PC-3 (cell line): Measurements from ENCODE around the gene AP1M2. TPM values are rescaled to one million over a fixed set of nuclear protein-coding genes. Genes with fewer than 3 reads are reported as not detected.
A peak's percentile ranks its signal among the peaks of the same experiment; 100 is the strongest.

Source experiments
- ATAC-seq: fragments of 200-7000 bp; cut with Tn5 transposase; 2 replicates; pipeline ENCODE4 v1.9.1; 2020; ENCODE audit warnings: mild to moderate bottlenecking, moderate library complexity
- BruUV-seq: library from RNA; stranded (reverse); fragments of 400-500 nt; replicated peaks from 2 replicates; lab custom pipeline; 2021; lab: Mats Ljungman, UMichigan
- CTCF ChIA-PET: fragments of 300-600 bp; sonication (Branson Sonifier 250); formaldehyde crosslinking; loops from one replicate; lab custom pipeline; 2022; ENCODE audit warnings: antibody characterized with exemption; lab: Charles Lee
- POLR2A ChIA-PET: fragments of 300-600 bp; sonication (Branson Sonifier 250); formaldehyde crosslinking; loops from one replicate; lab custom pipeline; 2022; ENCODE audit warnings: antibody characterized with exemption; ENCODE audit not compliant: unreplicated experiment; lab: Charles Lee
- DNase-seq: peaks from one replicate; pipeline ENCODE4 v3.0.0-alpha.2; 2015
- H2AFZ ChIP-seq: fragments of 300-600 bp; sonication (generic); 2 replicates; pipeline ENCODE4 v1.6.0; 2016; ENCODE audit warnings: antibody characterized with exemption, low read length
- H3F3A ChIP-seq: fragments of 300-600 bp; sonication (generic); one replicate; pipeline ENCODE4 v1.6.0; 2017; ENCODE audit warnings: antibody characterized with exemption, low read length, control low read depth, mild to moderate bottlenecking; ENCODE audit not compliant: unreplicated experiment
- H3K27ac ChIP-seq: fragments of 300-600 bp; sonication (generic); 2 replicates; pipeline ENCODE4 v1.5.1; 2016; ENCODE audit warnings: mild to moderate bottlenecking, low read length
- H3K27me3 ChIP-seq: fragments of 300-600 bp; sonication (generic); 2 replicates; pipeline ENCODE4 v1.6.1; 2016; ENCODE audit warnings: low read length, mixed read lengths
- H3K36me3 ChIP-seq: fragments of 300-600 bp; sonication (generic); 2 replicates; pipeline ENCODE4 v1.6.1; 2016; ENCODE audit warnings: low read depth, mixed run types, low read length, mixed read lengths
- H3K4me1 ChIP-seq: fragments of 300-600 bp; sonication (generic); 2 replicates; pipeline ENCODE4 v1.5.1; 2016; ENCODE audit warnings: low read length; ENCODE audit not compliant: insufficient read depth
- H3K4me2 ChIP-seq: fragments of 300-600 bp; sonication (generic); 2 replicates; pipeline ENCODE4 v1.6.0; 2016; ENCODE audit warnings: low read length
- H3K4me3 ChIP-seq: fragments of 300-600 bp; sonication (generic); 2 replicates; pipeline ENCODE4 v1.5.1; 2016; ENCODE audit warnings: mild to moderate bottlenecking, low read length, mixed read lengths
- H3K79me2 ChIP-seq: fragments of 300-600 bp; sonication (generic); 2 replicates; pipeline ENCODE4 v1.6.1; 2017; ENCODE audit warnings: low read length, mixed read lengths
- H3K9ac ChIP-seq: fragments of 300-600 bp; sonication (generic); 2 replicates; pipeline ENCODE4 v1.6.0; 2016; ENCODE audit warnings: mild to moderate bottlenecking, low read length
- H3K9me2 ChIP-seq: fragments of 300-600 bp; sonication (generic); replicated peaks from 2 replicates; pipeline ENCODE4 v1.6.1; 2016; ENCODE audit warnings: mixed run types, low read length, mixed read lengths
- H3K9me3 ChIP-seq: fragments of 300-600 bp; sonication (generic); 2 replicates; pipeline ENCODE4 v1.6.1; 2016; ENCODE audit warnings: low read length, mixed read lengths
- H4K20me1 ChIP-seq: fragments of 300-600 bp; sonication (generic); 2 replicates; pipeline ENCODE4 v1.6.1; 2016; ENCODE audit warnings: low read length, mixed read lengths
- CTCF ChIP-seq: fragments of 300-600 bp; sonication (generic); conservative IDR thresholded peaks from 2 replicates; pipeline ENCODE4 v1.5.1; 2017; ENCODE audit warnings: antibody characterized with exemption, low read depth, mild to moderate bottlenecking, low read length
- EZH2 ChIP-seq: fragments of 300-600 bp; sonication (generic); IDR thresholded peaks from one replicate; pipeline ENCODE4 v1.6.1; 2017; ENCODE audit warnings: antibody characterized with exemption, mild to moderate bottlenecking, low read length; ENCODE audit not compliant: unreplicated experiment
- EZH2phosphoT487 ChIP-seq: fragments of 300-600 bp; sonication (generic); IDR thresholded peaks from 2 replicates; pipeline ENCODE4 v1.6.1; 2018; ENCODE audit warnings: mild to moderate bottlenecking, antibody characterized with exemption, low read length, borderline replicate concordance
- intact Hi-C: fragments of 100-400 bp; cut with micrococcal nuclease; formaldehyde crosslinking; loops from 2 replicates; pipeline ENCODE4 v1.9.0; 2023
- total RNA-seq: library from RNA; depleted of rRNA; stranded (reverse); fragments of >200 nt; gene quantifications from 2 replicates; pipeline ENCODE4 v1.2.3, GENCODE V29; 2014

Gene AP1M2
- total RNA-seq, 1 experiment from 2014 or later: 50.0 TPM

GRCh38 chr19:10580979-10581631, 6.0 kb downstream of the AP1M2 start:
- DNase-seq (peak; percentile 98), ATAC-seq (peak; percentile 91)
- H3K4me1 ChIP-seq: no peaks in the 10 kb centered on the region
- peak overlapping the region; percentile 49 for H3K4me2 ChIP-seq
- ChIA-PET POLR2A (no interaction called here), CTCF (interaction anchor here (0.5 to 3.8 kb wide), 9 partner anchors 17 to 278 kb away, joined by 3 to 90 read pairs (median 4); no protein-coding TSS in a partner anchor)
- H3K9me2 ChIP-seq: no peaks in the 10 kb centered on the region
- no peak overlapping the region for H3K4me3 ChIP-seq
- no peaks in the 10 kb centered on the region; the same call in 1 of the 2 replicates for H3K36me3 ChIP-seq
- TF ChIP-seq EZH2 (no peak), CTCF (peak; percentile 99), EZH2phosphoT487 (no peak)
- peak overlapping the region; percentile 85 for H2AFZ ChIP-seq
- H3K9me3 ChIP-seq: no peaks in the 10 kb centered on the region
- H3K79me2 ChIP-seq: no peaks in the 10 kb centered on the region
- H3K27me3 ChIP-seq: no peaks in the 10 kb centered on the region
- H3F3A ChIP-seq: no peaks in the 10 kb centered on the region
- BruUV-seq: no TSS peak
- no peak overlapping the region for H3K9ac ChIP-seq
- H4K20me1 ChIP-seq: no peaks in the 10 kb centered on the region
- intact Hi-C loops: loop anchor here (1.0 kb wide), 3 partner anchors 44 to 118 kb away; partner anchors contain the start of gene SLC44A2
- H3K27ac ChIP-seq: no peak overlapping the region

DNA sequence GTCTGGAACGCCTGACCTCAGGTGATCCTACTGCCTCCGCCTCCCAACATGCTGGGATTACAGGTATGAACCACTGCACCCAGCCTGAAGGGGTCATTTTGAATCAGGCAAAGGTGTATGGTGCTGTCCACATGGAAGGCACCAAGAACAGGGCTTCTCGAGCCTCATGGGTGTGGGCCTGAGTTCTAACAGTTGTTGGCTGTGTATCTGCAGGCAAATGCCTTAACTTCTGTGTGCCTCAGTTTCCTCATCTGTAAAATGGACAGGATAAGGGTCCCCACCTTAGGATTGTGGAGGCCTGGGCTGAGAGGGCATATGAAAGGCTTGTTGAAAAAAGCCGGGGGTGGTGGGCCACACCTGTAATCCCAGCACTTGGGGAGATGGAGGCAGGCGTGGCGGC, 9.2 kb downstream of the AP1M2 start:
- no peak overlapping the region for H3K9ac ChIP-seq
- no peaks in the 10 kb centered on the region for H4K20me1 ChIP-seq
- no peak for TF ChIP-seq EZH2phosphoT487
- TF ChIP-seq EZH2: no peak
- TF ChIP-seq CTCF: no peak
- no peaks in the 10 kb centered on the region for H3K9me2 ChIP-seq
- intact Hi-C loops: no loop called here
- H3K9me3 ChIP-seq: no peaks in the 10 kb centered on the region
- no TSS peak for BruUV-seq
- no peak for DNase-seq
- ChIA-PET POLR2A (no interaction called here), CTCF (no interaction called here)
- H3F3A ChIP-seq: no peaks in the 10 kb centered on the region
- H3K27ac ChIP-seq: no peak overlapping the region
- no peaks in the 10 kb centered on the region for H3K27me3 ChIP-seq
- H3K79me2 ChIP-seq: no peaks in the 10 kb centered on the region
- no peaks in the 10 kb centered on the region; the same call in 1 of the 2 replicates for H3K36me3 ChIP-seq
- H2AFZ ChIP-seq: no peak overlapping the region
- no peaks in the 10 kb centered on the region for H3K4me1 ChIP-seq
- no peak for ATAC-seq
- H3K4me2 ChIP-seq: no peak overlapping the region
- no peak overlapping the region for H3K4me3 ChIP-seq
